Measurements from ENCODE around the gene SCN5A. TPM values are rescaled to one million over a fixed set of nuclear protein-coding genes. Genes with fewer than 3 reads are reported as not detected.

The SCN5A gene
- polyA plus RNA-seq, 1 donor from 2014 or later: not detected

DNA sequence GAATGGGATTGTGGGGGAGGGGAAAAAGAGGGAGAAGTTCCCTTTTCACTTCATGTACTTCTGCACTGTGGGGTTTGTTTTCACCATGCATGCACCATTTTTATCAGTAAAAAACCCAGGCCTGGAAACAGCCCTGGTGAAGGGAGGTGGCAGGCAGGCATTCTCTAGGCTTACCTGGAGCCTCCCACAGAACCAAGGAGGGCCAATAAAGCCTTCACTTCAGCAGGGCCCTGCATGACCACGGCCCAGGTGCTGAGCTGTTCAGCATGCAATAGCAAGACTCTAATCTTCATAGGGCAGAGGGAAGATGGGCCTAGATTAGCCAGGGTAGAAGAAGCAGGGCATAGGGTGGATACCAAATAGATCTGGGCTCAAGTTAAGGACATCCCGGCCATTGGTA lies 49.6 kb downstream of the SCN5A start:
- H3K27me3 ChIP-seq (ENCODE audit: insufficient read depth, low read depth, low read length): no peaks in the 10 kb centered on the region
- H3K9ac ChIP-seq (ENCODE audit: low read length): no peak overlapping the region
- TF ChIP-seq SMC3 (conservative IDR thresholded peaks at IDR 0.05; ENCODE audit: poor library complexity): no peak
- TF ChIP-seq EP300 (conservative IDR thresholded peaks at IDR 0.05; ENCODE audit: poor library complexity, severe bottlenecking): no peak
- TF ChIP-seq POLR2AphosphoS5 (IDR thresholded peaks at IDR 0.05): no peak
- TF ChIP-seq MXI1 (conservative IDR thresholded peaks at IDR 0.05; ENCODE audit: poor library complexity, severe bottlenecking): no peak
- TF ChIP-seq RAD21 (conservative IDR thresholded peaks at IDR 0.05): no peak
- TF ChIP-seq, protein P1, sequence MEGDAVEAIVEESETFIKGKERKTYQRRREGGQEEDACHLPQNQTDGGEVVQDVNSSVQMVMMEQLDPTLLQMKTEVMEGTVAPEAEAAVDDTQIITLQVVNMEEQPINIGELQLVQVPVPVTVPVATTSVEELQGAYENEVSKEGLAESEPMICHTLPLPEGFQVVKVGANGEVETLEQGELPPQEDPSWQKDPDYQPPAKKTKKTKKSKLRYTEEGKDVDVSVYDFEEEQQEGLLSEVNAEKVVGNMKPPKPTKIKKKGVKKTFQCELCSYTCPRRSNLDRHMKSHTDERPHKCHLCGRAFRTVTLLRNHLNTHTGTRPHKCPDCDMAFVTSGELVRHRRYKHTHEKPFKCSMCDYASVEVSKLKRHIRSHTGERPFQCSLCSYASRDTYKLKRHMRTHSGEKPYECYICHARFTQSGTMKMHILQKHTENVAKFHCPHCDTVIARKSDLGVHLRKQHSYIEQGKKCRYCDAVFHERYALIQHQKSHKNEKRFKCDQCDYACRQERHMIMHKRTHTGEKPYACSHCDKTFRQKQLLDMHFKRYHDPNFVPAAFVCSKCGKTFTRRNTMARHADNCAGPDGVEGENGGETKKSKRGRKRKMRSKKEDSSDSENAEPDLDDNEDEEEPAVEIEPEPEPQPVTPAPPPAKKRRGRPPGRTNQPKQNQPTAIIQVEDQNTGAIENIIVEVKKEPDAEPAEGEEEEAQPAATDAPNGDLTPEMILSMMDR (IDR thresholded peaks at IDR 0.05; ENCODE audit: poor library complexity, severe bottlenecking): no peak
- TF ChIP-seq TAF1 (IDR thresholded peaks at IDR 0.05; ENCODE audit: low read depth): no peak
- TF ChIP-seq, protein P2, sequence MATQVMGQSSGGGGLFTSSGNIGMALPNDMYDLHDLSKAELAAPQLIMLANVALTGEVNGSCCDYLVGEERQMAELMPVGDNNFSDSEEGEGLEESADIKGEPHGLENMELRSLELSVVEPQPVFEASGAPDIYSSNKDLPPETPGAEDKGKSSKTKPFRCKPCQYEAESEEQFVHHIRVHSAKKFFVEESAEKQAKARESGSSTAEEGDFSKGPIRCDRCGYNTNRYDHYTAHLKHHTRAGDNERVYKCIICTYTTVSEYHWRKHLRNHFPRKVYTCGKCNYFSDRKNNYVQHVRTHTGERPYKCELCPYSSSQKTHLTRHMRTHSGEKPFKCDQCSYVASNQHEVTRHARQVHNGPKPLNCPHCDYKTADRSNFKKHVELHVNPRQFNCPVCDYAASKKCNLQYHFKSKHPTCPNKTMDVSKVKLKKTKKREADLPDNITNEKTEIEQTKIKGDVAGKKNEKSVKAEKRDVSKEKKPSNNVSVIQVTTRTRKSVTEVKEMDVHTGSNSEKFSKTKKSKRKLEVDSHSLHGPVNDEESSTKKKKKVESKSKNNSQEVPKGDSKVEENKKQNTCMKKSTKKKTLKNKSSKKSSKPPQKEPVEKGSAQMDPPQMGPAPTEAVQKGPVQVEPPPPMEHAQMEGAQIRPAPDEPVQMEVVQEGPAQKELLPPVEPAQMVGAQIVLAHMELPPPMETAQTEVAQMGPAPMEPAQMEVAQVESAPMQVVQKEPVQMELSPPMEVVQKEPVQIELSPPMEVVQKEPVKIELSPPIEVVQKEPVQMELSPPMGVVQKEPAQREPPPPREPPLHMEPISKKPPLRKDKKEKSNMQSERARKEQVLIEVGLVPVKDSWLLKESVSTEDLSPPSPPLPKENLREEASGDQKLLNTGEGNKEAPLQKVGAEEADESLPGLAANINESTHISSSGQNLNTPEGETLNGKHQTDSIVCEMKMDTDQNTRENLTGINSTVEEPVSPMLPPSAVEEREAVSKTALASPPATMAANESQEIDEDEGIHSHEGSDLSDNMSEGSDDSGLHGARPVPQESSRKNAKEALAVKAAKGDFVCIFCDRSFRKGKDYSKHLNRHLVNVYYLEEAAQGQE (IDR thresholded peaks at IDR 0.05; ENCODE audit: borderline replicate concordance): no peak
- TF ChIP-seq EZH2 (IDR thresholded peaks at IDR 0.05; ENCODE audit: borderline replicate concordance, insufficient read depth, low read length, poor library complexity, severe bottlenecking): no peak
- no peaks in the 10 kb centered on the region for H3K9me3 ChIP-seq (ENCODE audit: low read length)
- no peaks in the 10 kb centered on the region for H3K79me2 ChIP-seq (replicated peaks; ENCODE audit: insufficient read depth, low read length)
- no peaks in the 10 kb centered on the region for H3K9me2 ChIP-seq (ENCODE audit: insufficient read depth, low read length)
- no peaks in the 10 kb centered on the region for H3F3A ChIP-seq (ENCODE audit: insufficient read depth, low read length, poor library complexity, severe bottlenecking)
- H3K4me2 ChIP-seq (ENCODE audit: low read length): no peak overlapping the region
- no peak overlapping the region for H2AFZ ChIP-seq (ENCODE audit: low read depth, low read length)
- H3K4me3 ChIP-seq (ENCODE audit: low read length): no peak overlapping the region
- H3K36me3 ChIP-seq (ENCODE audit: insufficient read depth, low read length): no peaks in the 10 kb centered on the region
- H3K27ac ChIP-seq (ENCODE audit: low read length): no peak overlapping the region
- no peaks in the 10 kb centered on the region for H4K20me1 ChIP-seq (ENCODE audit: insufficient read depth)

DNA sequence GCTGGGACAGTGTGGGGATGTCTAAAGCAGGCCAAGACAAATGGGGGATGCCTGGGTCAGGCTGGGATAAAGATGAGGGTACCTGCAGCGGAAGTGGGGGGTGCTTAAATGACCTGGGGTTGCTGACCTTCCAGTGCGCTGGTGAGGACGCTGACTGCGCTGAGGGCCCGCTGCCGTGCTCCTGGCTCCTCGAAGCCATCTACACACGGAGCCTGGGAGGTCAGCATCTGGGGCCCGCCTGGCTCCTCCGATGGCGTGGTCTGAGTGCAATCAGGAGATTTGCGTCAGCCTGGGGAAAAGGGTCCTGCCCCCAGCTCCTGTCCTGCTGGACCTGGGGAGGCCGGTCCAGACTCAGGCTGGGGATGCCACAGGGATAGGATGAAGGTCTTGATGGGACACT lies 50.7 kb downstream of the SCN5A start:
- no peak overlapping the region for H3K4me3 ChIP-seq (ENCODE audit: low read length)
- H3F3A ChIP-seq (ENCODE audit: insufficient read depth, low read length, poor library complexity, severe bottlenecking): no peaks in the 10 kb centered on the region
- no peaks in the 10 kb centered on the region for H3K9me3 ChIP-seq (ENCODE audit: low read length)
- H3K27ac ChIP-seq (ENCODE audit: low read length): no peak overlapping the region
- H3K79me2 ChIP-seq (replicated peaks; ENCODE audit: insufficient read depth, low read length): no peaks in the 10 kb centered on the region
- no peaks in the 10 kb centered on the region for H3K36me3 ChIP-seq (ENCODE audit: insufficient read depth, low read length)
- TF ChIP-seq EP300 (conservative IDR thresholded peaks at IDR 0.05; ENCODE audit: poor library complexity, severe bottlenecking): no peak
- no peak for TF ChIP-seq SMC3 (conservative IDR thresholded peaks at IDR 0.05; ENCODE audit: poor library complexity)
- TF ChIP-seq, protein P1 (IDR thresholded peaks at IDR 0.05; ENCODE audit: poor library complexity, severe bottlenecking): no peak
- no peak for TF ChIP-seq TAF1 (IDR thresholded peaks at IDR 0.05; ENCODE audit: low read depth)
- TF ChIP-seq RAD21 (conservative IDR thresholded peaks at IDR 0.05): no peak
- no peak for TF ChIP-seq EZH2 (IDR thresholded peaks at IDR 0.05; ENCODE audit: borderline replicate concordance, insufficient read depth, low read length, poor library complexity, severe bottlenecking)
- TF ChIP-seq MXI1 (conservative IDR thresholded peaks at IDR 0.05; ENCODE audit: poor library complexity, severe bottlenecking): no peak
- TF ChIP-seq, protein P2 (IDR thresholded peaks at IDR 0.05; ENCODE audit: borderline replicate concordance): no peak
- TF ChIP-seq POLR2AphosphoS5 (IDR thresholded peaks at IDR 0.05): no peak
- H3K9me2 ChIP-seq (ENCODE audit: insufficient read depth, low read length): no peaks in the 10 kb centered on the region
- no peaks in the 10 kb centered on the region for H4K20me1 ChIP-seq (ENCODE audit: insufficient read depth)
- H3K4me2 ChIP-seq (ENCODE audit: low read length): no peak overlapping the region
- no peak overlapping the region for H2AFZ ChIP-seq (ENCODE audit: low read depth, low read length)
- no peak overlapping the region for H3K9ac ChIP-seq (ENCODE audit: low read length)
- no peaks in the 10 kb centered on the region for H3K27me3 ChIP-seq (ENCODE audit: insufficient read depth, low read depth, low read length)

All from neural cell (in vitro differentiated cells).